Glomerular visceral epithelial cell (primary cell): ENCODE measurements around the gene GLDN.

Experiments
- DNase-seq: peaks from one replicate; pipeline ENCODE4 v3.0.0-alpha.2; 2016; ENCODE audit errors: extremely low spot score

GLDN gene

GRCh38 chr15:51341366-51342226 is at the start of gene GLDN:
GLDN (plus strand) TSS chr15:51341655; CDS start chr15:51341685, 30 bp downstream.
- DNase-seq, result no peak

GRCh38 chr15:51298620-51299019 is 42.8 kb upstream of the GLDN start:
- DNase-seq, result no peak

GRCh38 chr15:51299187-51300015 is 42.1 kb upstream of the GLDN start:
- DNase-seq, result no peak

- DNase-seq, result no peak
Observed at GRCh38 chr15:51302480-51302879, 39.0 kb upstream of the GLDN start.

GRCh38 chr15:51303462-51303980 is 37.9 kb upstream of the GLDN start:
- DNase-seq, result no peak

GRCh38 chr15:51307325-51307724 is 34.1 kb upstream of the GLDN start:
- no peak for DNase-seq

GRCh38 chr15:51307811-51308210 is 33.6 kb upstream of the GLDN start:
- DNase-seq, result no peak

GRCh38 chr15:51310064-51310463 is 31.4 kb upstream of the GLDN start:
- no peak for DNase-seq

- DNase-seq, result no peak
Observed at GRCh38 chr15:51311510-51311909, 29.9 kb upstream of the GLDN start.

GRCh38 chr15:51312166-51313073 is 29.0 kb upstream of the GLDN start:
- DNase-seq, result no peak

- DNase-seq, result no peak
Observed at GRCh38 chr15:51313074-51313393, 28.4 kb upstream of the GLDN start.

GRCh38 chr15:51313644-51314280 is 27.7 kb upstream of the GLDN start:
- DNase-seq, result no peak

GRCh38 chr15:51314391-51315337 is 26.8 kb upstream of the GLDN start:
- no peak for DNase-seq

- DNase-seq, result no peak
Observed at GRCh38 chr15:51315726-51316125, 25.7 kb upstream of the GLDN start.

- DNase-seq, result no peak
Observed at GRCh38 chr15:51316636-51317035, 24.8 kb upstream of the GLDN start.

- DNase-seq, result no peak
Observed at GRCh38 chr15:51318382-51319150, 22.9 kb upstream of the GLDN start.

- DNase-seq, result no peak
Observed at GRCh38 chr15:51319539-51319938, 21.9 kb upstream of the GLDN start.

GRCh38 chr15:51320843-51321242 is 20.6 kb upstream of the GLDN start:
- no peak for DNase-seq

GRCh38 chr15:51321316-51321715 is 20.1 kb upstream of the GLDN start:
- DNase-seq, result no peak
